Measurements from ENCODE around the gene FAM131B.

- TF ChIP-seq CREB5 (CRISPR knock-in tag; IDR thresholded peaks at IDR 0.05; ENCODE audit: low read depth) = no peak
- no peak for TF ChIP-seq OSR1 (CRISPR knock-in tag; IDR thresholded peaks at IDR 0.05)
Observed at GRCh38 chr7:143351574-143351973, 10.9 kb downstream of the FAM131B start.

Data from SK-N-SH treated with all-trans-retinoic acid at 6 μM for 48 hours (cell line).